GM21390 (cell line): ENCODE measurements around the gene ANKRD28.

ENCODE experiments used
- ATAC-seq: cut with Tn5 transposase; IDR thresholded peaks from one replicate; pipeline ENCODE4 v1.9.1; 2021; ENCODE audit not compliant: unreplicated experiment

The ANKRD28 gene

DNA sequence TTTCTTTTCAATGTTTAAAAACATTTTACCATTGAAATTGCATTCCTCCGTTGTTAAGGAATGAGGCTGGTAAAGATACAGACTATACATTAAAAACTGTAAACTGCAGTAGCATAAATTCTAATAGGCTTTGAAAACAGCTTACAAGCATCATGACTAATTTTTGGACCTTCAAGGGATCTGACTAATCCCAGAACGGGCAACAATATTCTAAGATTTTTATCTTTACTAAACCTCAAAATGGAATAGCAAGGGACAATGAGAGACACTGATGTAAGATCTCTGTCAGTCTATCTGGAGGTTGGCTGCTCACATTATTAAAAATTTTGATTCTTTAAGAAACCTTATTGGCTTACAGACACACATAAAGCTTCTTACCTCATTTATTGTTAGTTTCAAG lies 121.5 kb downstream of the ANKRD28 start:
- no peak for ATAC-seq

DNA sequence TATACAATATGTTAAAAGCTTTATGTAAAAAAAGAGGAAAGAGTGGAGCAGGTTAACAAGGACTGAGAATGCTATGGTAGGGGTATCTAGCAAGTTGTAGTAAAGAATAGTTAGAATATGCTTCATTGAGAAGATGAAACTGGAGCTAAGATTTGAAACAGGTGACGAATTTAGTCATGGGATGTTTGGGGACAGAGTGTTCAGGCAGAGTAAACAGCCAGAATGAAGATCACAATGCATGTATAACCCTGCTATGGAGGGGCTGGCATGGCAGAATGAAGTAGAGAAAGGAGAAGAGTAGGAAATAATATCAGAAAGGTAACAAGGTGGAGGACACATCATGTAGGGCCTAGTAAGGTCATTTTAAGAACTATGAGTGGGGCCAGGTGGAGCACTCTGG lies 124.2 kb downstream of the ANKRD28 start:
- no peak for ATAC-seq

DNA sequence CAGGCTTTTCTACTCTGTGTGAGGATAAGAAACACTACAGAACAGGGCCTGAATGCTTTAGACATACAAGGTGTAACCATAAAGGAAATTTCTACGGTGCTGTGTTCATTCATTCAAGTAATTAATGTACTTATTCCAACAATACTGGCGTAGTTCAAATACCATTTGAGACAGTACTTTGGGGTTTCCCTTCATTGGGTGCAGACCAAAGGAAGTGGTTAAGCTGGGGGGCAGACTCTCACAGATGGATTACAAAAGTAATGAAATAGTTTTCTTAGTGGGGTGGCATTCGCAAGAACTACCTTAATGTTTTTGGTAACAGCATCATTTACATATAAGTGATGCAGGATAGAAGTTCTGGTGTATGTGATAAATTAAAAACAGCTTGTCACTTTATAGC lies 130.3 kb downstream of the ANKRD28 start:
- ATAC-seq, result no peak

DNA sequence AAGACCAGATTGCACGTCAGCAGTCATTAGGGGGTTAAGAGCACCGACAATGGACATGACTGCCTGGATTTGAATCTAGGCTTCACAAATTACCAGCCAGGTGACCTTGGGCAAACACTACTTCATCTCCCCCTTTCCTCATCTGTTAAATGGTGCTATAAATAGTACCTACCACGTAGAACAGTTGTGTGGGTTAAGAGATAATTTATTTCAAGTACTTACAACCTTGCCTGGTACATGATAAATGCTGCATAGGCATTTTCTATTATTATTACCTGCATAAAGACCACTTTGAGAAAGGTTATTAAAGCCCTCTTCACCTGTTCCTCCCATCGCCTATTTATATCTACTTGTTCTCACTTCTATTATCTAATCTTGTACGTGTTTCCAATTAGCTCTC lies 131.5 kb downstream of the ANKRD28 start:
- ATAC-seq, result no peak

DNA sequence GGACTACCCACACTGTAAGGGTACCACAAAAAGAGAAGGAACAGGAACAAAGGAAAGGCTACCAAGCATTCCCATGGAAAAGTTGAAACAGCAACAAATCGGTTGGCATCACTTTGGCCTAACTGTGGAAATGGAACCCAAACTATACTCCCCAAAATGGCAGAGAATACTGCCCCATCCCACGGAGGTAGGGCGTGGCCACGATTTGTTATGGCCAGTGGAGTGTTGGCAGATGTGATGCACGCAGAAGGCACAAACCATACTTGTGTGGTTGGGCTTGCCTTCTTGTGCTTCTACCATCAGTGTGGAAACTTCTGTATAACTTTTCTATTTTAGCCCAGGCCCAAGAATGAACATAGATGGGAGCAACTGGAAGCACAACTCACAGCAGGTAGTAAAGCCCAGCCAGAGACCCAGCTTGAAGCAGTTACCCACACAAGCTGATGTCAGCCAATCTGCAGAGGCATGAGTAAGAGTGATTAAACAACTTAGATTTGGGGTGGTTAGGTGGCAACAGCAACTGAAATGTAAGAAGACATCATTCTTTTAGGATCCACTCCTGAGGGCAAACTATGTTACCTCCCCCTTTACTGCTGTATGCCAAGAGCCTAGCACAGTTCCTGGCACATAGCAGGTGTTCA lies 132.1 kb downstream of the ANKRD28 start:
- no peak for ATAC-seq

DNA sequence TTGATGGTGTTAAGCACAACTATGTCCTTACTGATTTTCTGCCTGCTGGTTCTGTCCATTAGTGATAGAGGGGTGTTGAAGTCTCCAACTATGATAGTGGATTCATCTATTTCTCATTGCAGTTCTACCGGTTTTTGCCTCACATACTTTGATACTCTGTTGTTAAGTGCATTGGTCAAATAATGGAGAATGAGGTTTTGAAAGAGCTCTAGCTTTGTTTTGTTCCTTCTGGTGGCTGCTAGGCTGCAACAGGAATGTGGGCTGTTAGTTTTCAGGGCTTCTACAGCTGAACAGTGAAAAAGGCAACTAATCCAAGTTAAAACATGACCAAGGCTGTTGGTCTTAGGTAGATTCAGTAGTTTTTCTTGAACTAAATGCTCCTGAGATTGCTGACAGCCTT lies 133.6 kb downstream of the ANKRD28 start:
- no peak for ATAC-seq

DNA sequence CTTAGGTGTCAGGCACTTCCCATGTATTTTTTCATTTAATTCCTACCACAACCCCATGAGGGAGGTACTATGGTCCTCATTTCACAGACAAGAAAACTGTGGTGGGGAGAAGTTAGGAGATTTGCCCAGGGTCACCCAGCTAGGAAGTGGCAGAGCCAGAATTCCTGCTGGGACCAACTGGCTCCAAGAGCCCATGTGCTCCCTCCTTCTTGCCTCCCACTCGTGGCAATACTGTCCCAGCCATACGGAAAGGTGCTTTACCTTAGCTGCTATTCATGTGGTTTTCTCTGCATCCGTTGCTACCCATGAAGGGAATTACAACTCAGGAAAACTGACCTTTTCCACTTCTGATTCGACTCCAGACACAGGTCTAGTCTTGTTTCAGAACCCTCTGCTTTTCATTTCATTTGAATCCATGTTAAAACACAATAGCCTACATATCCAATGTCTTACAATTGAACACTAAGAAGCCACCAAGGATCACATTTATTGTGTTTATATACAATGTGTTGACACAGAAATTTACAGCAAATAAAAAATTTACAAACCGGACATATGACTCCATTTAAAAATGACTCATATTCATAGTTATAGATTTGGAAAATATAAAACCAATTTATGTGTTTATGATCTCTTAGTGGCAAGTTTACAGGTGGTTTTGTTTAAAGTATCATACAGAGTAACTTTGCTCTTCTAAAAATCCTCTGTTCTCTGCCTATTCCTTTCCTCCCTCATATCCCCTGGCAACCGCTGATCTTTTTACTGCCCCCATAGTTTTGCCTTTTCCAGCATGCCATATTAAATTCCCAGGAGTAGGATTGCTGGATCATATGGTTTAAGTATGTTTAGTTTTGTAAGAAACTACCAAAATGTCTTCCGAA lies 137.5 kb downstream of the ANKRD28 start:
- ATAC-seq, result no peak

DNA sequence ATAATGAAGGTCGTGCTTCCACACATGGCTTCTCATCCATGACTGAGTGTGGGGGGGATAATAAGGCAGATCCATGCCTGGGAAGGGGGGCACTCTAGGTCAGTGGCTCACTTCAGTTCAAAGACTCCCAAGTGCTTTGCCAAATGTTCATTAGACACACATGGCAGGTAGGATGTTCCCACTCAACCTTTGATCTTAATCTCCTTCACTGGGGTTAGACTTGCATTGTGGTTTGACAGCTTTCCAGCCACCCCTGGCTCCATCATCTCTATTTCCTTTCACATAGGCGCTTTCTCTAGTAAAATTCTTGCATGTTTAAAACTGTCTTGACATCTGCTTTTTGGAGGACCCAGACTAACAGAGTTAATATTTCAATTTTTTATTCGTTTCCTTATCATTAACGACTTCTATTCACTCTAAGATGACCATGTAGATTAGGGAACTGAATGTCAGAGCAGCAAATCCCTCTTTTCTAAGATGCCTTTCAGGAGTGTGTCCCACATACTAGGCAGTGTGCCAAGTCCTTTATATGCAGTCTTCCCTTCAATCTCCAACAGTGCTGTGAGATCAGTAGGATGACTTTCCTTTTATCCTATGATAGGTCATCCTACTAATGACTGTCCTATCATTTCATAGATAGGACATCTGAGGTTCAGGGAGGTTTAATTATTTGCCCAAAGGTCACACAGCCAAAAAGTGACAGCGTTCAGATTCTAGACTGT lies 138.4 kb downstream of the ANKRD28 start:
- ATAC-seq, result no peak

DNA sequence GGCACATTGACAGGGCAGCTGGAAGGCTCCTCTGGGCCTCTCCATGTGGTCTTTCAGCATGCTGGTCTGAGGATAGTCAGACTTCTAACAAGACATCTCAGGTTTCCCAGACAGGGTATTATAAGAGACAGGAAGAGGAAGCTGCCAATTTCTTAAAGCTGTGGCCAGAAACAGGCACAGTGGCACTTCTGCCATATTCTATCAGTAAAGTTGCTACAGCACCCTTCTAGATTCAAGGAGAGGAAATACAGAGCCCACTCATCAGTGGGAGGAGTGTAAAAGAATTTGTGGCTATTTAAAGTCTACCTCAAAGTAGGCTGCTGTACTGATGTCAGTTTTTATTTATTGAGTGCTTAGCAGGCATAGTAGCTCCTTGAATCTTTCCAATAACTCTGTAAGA lies 140.8 kb downstream of the ANKRD28 start:
- no peak for ATAC-seq

DNA sequence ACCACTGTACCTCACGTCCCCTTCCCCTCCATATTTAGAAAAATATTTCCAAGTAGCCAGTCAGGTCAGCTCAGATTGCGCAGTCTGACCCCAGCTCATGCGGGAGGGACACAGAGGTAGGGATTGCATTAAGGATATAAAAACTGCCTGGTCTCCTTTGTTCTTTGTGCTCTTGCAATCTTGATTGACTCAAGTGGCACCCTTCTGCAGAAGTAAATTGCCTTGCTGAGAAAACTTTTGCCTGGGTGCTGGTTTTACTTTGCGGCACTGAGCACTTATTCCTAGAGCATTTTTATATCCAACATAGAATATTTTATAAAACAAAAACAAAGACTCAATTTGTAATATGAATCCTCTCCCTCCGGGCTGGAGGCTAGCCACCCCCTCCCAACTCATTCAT lies 141.4 kb downstream of the ANKRD28 start:
- ATAC-seq, result no peak

DNA sequence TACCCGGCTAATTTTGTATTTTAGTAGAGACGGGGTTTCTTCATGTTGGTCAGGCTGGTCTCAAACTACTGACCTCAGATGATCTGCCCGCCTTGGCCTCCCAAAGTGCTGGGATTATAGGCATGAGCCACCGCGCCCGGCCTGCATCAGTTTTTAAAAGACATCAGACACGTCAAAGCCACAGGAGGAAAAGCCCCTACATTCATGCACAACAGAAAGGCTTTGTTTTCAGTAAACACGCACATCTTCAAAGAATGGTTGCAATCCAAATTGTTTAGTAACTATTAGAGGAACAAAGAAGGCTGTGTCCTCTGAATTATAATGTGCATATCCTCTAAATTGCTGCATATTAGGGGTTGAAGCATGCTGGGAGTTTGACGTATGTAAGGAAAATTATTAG lies 142.9 kb downstream of the ANKRD28 start:
- no peak for ATAC-seq

DNA sequence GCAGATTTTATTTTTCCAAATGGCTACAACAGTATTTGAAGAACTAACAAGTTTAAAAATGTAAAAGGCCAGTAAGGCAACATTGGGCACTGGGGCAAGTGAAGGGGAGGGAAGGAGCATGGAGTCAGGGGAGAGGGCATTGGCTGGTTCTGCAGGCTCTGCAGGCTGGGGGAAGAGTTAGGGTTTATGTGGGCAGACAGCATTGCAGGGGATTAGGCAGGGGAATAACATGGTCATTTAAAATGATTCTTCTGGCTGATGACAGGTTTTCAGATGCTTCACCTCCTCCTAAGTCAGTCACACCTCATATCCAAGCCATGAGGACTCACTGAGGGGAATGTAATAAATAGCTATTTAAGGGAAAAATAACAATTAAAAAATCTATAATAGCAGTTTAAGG lies 143.7 kb downstream of the ANKRD28 start:
- ATAC-seq, result no peak

DNA sequence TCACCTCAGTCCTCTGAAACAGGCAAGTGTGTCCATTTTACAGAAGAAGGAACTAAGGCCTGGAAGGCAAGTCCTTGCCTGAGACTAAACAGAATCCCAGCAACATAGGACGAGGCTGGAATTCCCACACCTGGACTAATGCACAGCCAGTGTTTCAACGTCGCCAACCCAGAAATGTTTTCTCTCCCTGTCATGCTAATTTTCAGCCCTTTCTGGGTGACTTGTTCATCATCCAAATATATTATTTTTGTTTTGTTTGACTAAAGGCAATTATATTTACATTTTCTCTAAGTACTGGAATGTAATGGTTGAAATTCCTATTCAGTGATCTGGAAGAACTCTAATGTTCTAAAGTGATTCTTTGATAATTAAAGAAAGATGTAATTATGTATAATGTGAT lies 144.5 kb downstream of the ANKRD28 start:
- no peak for ATAC-seq

DNA sequence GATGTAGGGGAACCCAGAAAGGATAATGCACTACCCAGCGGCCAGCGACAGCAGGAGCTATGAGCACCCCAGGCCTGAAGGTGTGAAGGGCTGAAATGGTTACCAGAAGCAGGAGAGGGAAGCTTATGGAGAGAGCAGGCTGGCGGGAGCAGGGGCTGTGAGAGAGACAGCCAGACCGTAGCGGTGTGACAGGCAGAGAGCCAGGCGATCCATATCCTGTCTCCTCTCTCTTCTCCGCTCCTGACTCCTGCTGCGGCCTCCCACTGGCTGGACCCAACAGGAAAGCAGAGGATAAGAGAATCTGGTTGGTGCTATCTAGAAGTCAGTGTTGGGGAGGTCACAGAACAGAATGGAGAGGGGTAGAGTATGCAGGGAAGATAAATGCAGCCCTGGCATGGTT lies 146.4 kb downstream of the ANKRD28 start:
- no peak for ATAC-seq

DNA sequence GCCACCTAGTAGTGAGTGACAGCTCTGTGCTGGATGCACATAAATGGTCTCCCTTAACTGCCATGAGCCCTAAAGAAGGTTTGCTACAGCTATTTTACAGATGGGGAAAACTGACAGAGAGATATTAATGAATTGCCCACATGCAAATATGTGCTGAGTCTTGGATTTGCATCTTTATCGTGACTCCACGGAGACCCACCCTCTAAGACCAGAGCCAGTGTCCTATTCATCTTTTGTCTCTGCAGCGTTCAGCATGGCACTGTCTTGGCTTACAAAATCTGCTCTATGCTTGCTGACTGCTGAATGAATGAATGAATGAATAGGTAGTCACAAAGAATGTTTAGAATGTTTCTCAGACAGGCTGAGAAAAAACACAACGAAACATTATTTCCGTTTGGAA lies 147.9 kb downstream of the ANKRD28 start:
- no peak for ATAC-seq

DNA sequence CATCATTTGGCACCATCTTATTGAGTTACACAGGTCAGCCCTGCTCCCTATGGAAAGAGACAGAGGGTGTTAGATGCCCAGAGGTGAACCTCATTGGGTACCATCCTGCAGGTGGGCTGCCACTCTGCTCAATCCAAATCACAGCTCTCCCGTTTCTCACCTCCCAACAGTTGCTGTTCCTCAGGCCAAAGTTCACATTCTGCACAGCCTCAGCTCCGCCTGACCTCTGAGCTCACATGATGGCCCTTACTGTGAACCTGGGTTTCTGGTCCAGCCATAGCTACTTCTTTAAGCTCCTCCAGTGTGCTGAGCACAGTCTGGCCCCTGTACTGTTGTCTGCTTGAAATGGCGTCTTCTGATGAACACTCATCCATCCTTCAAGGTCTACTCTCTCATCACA lies 148.4 kb downstream of the ANKRD28 start:
- ATAC-seq, result no peak

DNA sequence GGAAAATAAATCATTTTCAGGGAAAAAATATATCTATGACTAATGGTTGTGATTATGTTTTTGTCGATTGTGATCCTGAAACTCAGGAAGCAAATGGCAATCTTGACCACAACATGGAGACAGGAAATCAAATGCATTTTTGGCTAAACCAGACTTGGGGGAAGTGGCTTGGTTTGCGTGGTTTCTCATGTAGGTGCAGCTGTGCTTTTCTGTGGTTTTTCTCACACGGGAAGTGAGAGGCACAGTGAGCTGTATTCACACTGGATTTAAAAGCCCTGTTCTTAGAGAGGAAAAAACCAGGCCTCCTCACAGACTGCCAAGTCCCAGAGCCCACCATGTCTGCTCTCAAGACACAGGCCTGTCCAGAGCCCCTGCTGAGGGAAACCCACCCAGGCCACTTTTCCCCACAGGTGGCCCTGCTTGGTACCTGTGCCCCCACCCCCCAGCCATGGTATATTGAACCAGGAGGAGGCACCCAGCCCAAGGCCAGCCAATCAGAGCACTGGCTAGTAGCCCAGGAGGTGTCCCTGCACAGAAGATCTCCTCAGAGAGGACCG lies 150.1 kb downstream of the ANKRD28 start:
- ATAC-seq, result peak; percentile 92

DNA sequence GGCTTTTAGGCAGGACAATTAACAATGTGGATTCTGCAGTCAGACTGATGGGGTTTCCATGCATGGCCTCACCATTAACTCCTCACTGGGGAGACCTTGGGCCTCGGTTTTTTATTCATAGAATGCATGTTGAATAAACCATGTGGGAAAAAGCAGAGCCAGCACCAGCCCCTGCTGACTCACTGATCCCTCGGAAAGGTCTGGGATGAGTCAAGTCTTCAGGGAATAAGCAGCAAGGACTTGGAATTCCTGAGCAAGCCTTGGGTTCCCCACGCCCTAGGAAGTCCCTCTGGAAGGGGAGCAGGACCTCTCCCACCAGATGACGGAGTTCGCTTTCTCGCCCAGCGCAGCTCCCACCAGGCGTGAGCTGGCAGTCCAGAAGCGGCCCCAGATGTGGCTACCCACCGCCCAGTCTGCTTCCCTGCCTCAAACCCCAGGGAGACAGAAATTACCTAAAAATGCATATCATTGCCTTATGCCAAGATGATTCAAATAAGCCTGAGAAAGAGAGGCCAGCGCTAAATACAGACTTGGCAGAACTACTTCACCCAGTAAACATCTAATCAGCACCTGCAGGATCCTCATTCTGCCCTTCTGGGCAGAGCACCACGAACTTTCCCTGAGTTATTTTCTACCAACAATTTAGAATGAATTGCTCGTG lies 150.8 kb downstream of the ANKRD28 start:
- ATAC-seq, result peak; percentile 12

DNA sequence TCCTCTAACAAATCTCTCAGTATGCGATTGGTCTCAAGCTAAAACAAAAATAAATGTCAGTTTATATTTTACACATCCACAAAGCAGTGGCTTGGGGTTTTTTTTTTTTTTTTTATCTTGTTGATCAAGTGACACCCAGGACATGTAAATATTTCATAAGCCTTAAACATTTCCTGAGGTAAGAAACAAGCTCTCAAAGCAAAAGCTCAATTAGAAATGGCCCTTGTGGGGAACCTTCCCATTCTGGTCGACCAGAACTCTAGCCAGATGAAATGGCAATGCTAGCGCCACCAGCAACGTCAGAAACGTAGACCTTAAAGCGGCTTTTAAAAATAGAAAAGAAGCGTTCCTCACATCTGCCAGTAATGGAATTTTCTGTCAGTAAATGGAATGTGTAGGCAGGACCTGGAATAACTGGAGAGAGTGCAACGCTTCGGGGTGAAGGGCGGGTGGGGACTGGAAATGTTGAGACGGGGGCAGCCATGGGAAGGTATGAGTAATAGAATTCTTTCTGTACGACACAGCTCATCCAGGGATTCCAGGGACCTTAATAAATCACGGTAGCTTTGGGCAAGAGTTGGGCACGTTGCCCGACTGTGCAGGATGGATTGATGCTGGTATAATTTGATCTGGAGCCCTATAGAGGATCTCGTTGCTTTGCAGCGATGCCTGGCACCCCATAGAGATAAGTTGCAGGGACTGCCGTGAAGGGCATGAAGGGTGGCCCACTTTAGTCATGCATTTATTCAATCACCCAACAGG lies 151.9 kb downstream of the ANKRD28 start:
- no peak for ATAC-seq

DNA sequence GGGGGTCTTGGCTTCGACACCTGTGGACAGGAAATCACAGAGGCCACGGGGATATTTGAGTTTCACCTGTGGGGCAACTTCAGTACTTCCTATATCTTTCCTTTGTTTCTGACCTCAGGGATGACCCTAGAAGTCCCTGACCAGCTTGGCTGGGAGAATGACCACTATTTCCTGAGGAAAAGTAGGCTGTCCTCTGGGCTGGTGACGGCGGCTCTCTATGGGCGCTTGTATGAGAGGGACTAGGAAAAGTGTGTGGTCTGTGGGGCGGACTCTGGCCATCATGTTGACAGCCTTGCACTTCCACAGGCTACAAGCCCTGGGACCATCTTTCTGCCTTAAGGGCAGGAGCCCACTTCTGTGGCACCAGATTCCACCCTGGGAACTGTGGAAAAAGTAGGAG lies 152.5 kb downstream of the ANKRD28 start:
- no peak for ATAC-seq
